ENCODE data around the gene MXI1. TPM values are rescaled to one million over a fixed set of nuclear protein-coding genes. Genes with fewer than 3 reads are reported as not detected.
"Not testable (repeated sequence)": the region's sequence is repeated elsewhere in the genome, so short reads cannot be mapped to it uniquely, and the experiment has no call there.

The MXI1 gene
- total RNA-seq, 1 donor from 2014 or later, result 49.8 TPM

- Histone ChIP-seq H3K9me3 (no peaks in the 10 kb centered on the region), H3K27me3 (no peaks in the 10 kb centered on the region), H3K4me1 (peaks cover 22% of the 10 kb centered on the region), H3K27ac (no peak overlapping the region), H3K36me3 (no peaks in the 10 kb centered on the region), H3K4me3 (no peak overlapping the region)
- intact Hi-C loops (cut with DNase I), result no loop called here
- TF ChIP-seq CTCF (IDR thresholded peaks at IDR 0.05) (no peak), POLR2AphosphoS5 (IDR thresholded peaks at IDR 0.05; ENCODE audit: insufficient read depth in 1 of 2, low read depth in 1 of 2) (no peak), POLR2A (IDR thresholded peaks at IDR 0.05) (no peak)
- no peak for DNase-seq (ENCODE audit: extremely low spot score in 2 of 2)
Observed at GRCh38 chr10:110265573-110266193, 58.3 kb downstream of the MXI1 start.

- DNase-seq (ENCODE audit: extremely low spot score in 2 of 2), result no peak
- no peak for TF ChIP-seq POLR2AphosphoS5 (IDR thresholded peaks at IDR 0.05; ENCODE audit: insufficient read depth in 1 of 2, low read depth in 1 of 2)
- no peak for TF ChIP-seq POLR2A (IDR thresholded peaks at IDR 0.05)
- no peak for TF ChIP-seq CTCF (IDR thresholded peaks at IDR 0.05)
- H3K27ac ChIP-seq, result no peak overlapping the region
- intact Hi-C loops (cut with DNase I), result no loop called here
- H3K9me3 ChIP-seq, result no peaks in the 10 kb centered on the region
- no peaks in the 10 kb centered on the region for H3K36me3 ChIP-seq
- H3K4me3 ChIP-seq, result no peak overlapping the region
- no peaks in the 10 kb centered on the region for H3K27me3 ChIP-seq
- peaks cover 22% of the 10 kb centered on the region for H3K4me1 ChIP-seq
Observed at GRCh38 chr10:110267276-110267675, 59.9 kb downstream of the MXI1 start.

DNA sequence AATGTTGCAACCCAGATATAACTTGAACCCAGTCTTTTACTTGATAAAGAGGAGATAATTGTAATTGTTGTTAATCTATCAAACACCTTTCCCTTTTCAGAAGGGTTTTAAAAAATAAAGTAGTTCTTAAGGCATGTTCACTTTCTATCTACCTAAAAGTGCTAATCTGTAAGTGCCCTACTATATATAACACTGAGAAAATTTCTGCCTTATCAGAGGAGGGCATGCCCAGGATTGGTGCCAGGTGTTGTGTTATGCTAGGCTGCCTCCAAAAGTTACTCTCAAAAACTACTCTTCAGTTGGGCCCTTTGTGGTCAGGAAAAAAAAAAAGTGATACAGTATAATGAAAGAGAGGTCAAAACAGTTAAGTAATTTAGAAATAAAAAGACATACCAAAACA lies 61.0 kb downstream of the MXI1 start:
- TF ChIP-seq POLR2A (IDR thresholded peaks at IDR 0.05), result no peak
- no peaks in the 10 kb centered on the region for H3K9me3 ChIP-seq
- H3K4me1 ChIP-seq, result peaks cover 22% of the 10 kb centered on the region
- no peak overlapping the region for H3K4me3 ChIP-seq
- no peaks in the 10 kb centered on the region for H3K36me3 ChIP-seq
- intact Hi-C loops (cut with DNase I), result no loop called here
- H3K27ac ChIP-seq, result no peak overlapping the region
- DNase-seq (ENCODE audit: extremely low spot score in 2 of 2), result no peak
- H3K27me3 ChIP-seq, result no peaks in the 10 kb centered on the region

GRCh38 chr10:110268971-110269370 lies 61.6 kb downstream of the MXI1 start:
- peak overlapping the region; percentile 17 to 21 for H3K4me3 ChIP-seq
- TF ChIP-seq CTCF (IDR thresholded peaks at IDR 0.05), result no peak
- TF ChIP-seq POLR2A (IDR thresholded peaks at IDR 0.05), result no peak
- no peak for TF ChIP-seq POLR2AphosphoS5 (IDR thresholded peaks at IDR 0.05; ENCODE audit: insufficient read depth in 1 of 2, low read depth in 1 of 2)
- H3K36me3 ChIP-seq, result no peaks in the 10 kb centered on the region
- no peak for DNase-seq (ENCODE audit: extremely low spot score in 2 of 2)
- intact Hi-C loops (cut with DNase I), result no loop called here
- H3K27me3 ChIP-seq, result no peaks in the 10 kb centered on the region
- H3K9me3 ChIP-seq, result no peaks in the 10 kb centered on the region
- peaks cover 25% of the 10 kb centered on the region for H3K4me1 ChIP-seq
- H3K27ac ChIP-seq, result peak overlapping the region; percentile 46

DNA sequence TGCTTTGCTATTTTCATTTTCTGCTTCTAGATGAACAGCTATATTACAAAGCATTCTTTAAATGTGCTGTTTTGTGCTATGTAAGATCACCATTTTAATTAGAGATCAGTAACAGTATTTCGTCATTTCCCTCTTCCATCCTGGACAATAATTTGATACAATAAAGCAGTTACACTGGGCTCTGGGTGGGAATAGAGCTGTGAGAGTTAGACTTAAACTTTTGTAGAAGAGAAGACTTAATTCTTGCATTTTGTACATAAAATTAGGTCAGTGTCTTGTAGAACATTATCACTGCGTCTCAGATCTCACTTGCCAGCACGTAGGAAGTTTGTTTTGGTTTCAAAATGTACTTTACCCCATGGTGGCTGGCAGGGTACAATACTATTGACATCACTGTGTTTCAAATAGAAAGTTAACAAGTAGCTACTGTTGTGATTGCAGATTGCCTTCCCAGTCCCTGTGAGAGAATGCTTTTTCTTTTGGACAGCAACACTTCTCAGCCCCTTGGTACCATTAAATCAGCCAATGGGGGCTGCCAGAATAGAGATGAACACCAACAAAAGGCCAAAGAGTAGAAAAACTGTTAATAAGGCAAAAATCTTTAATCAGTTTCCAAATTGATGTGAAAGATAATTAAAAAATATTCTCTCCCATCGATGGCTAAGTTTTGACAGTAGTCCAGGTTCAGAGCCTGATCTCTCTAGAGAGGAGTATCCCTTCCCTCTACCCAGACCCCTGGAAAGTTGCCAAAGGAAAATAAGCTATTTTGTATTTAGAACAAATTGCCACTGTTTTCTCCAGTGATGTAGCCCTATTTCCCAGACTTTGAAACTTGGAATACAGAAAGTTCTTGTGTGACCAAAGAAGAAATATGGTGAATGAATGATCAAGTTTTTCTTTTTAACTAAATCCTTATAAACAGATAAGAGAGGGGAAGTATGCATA lies 62.2 kb downstream of the MXI1 start:
- intact Hi-C loops (cut with DNase I), result loop anchor here (10.0 kb wide), 2 partner anchors 45 to 135 kb away; no protein-coding TSS in a partner anchor
- Histone ChIP-seq H3K27ac (peak overlapping the region; percentile 46), H3K4me1 (peaks cover 32% of the 10 kb centered on the region), H3K4me3 (peak overlapping the region; percentile 17 to 21), H3K36me3 (no peaks in the 10 kb centered on the region), H3K9me3 (no peaks in the 10 kb centered on the region), H3K27me3 (no peaks in the 10 kb centered on the region)
- TF ChIP-seq POLR2AphosphoS5 (IDR thresholded peaks at IDR 0.05; ENCODE audit: insufficient read depth in 1 of 2, low read depth in 1 of 2), result peak in 1 of 2 donors; percentile 7
- no peak for TF ChIP-seq CTCF (IDR thresholded peaks at IDR 0.05)
- TF ChIP-seq POLR2A (IDR thresholded peaks at IDR 0.05), result no peak
- DNase-seq (ENCODE audit: extremely low spot score in 2 of 2), result no peak

DNA sequence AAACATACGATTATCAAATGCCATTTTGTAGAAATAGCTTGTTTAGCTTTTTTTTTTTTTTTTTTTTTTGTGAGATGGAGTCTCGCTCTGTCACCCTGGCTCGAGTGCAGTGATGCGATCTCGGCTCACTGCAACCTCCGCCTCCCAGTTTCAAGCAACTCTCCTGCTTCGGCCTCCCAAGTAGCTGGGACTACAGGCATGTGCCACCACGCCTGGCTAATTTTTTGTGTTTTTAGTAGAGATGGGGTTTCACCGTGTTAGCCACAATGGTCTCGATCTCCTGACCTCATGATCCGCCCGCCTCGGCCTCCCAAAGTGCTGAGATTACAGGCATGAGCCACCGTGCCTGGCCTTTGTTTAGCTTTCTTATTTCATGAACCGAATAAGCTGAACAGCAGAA lies 65.6 kb downstream of the MXI1 start:
- not testable (repeated sequence) for DNase-seq (ENCODE audit: extremely low spot score in 2 of 2); H3K36me3 ChIP-seq; H3K4me3 ChIP-seq; H3K9me3 ChIP-seq; H3K27me3 ChIP-seq; H3K27ac ChIP-seq
- intact Hi-C loops (cut with DNase I), result loop anchor here (10.0 kb wide), 2 partner anchors 48 to 138 kb away; no protein-coding TSS in a partner anchor
- peaks cover 47% of the 10 kb centered on the region for H3K4me1 ChIP-seq
